HCT116 (cell line): ENCODE data around the gene CAPN13. TPM values are rescaled to one million over a fixed set of nuclear protein-coding genes. Genes with fewer than 3 reads are reported as not detected.

ENCODE experiments used
- ATAC-seq: fragments of 200-7000 bp; cut with Tn5 transposase; 2 replicates; pipeline ENCODE4 v1.9.1; 2020; ENCODE audit warnings: mild to moderate bottlenecking, moderate library complexity
- BruUV-seq: library from RNA; stranded (reverse); fragments of 400-500 nt; replicated peaks from 2 replicates; lab custom pipeline; 2021; lab: Mats Ljungman, UMichigan
- CTCF ChIA-PET: fragments of 300-600 bp; sonication (Branson Sonifier 250); formaldehyde crosslinking; loops from one replicate; lab custom pipeline; 2021; ENCODE audit warnings: antibody characterized with exemption; lab: Charles Lee
- POLR2A ChIA-PET: fragments of 300-600, 350-600 bp; sonication (Branson Sonifier 250); formaldehyde crosslinking; loops from one replicate; lab custom pipeline; 2021; ENCODE audit warnings: antibody characterized with exemption; lab: Charles Lee
- RAD21 ChIA-PET, 2 experiments: fragments of 300-600 bp; sonication (Branson Sonifier 250); formaldehyde crosslinking; loops; one replicate each; lab custom pipeline; 2023; ENCODE audit warnings: low total read pairs in 2 of 2; ENCODE audit not compliant: uncharacterized antibody in 2 of 2, unreplicated experiment in 2 of 2, low non-redundant PET in 1 of 2; lab: Charles Lee
- DNase-seq: peaks from one replicate; pipeline ENCODE4 v3.0.0-alpha.2; 2010; ENCODE audit warnings: low read depth, low spot score
- H2AFZ ChIP-seq: fragments of 200-600 bp; shearing (Covaris generic), sonication (generic); 2 replicates; pipeline ENCODE4 v1.6.1; 2017; ENCODE audit warnings: low read depth, mixed run types, mixed read lengths, antibody characterized with exemption, low read length; ENCODE audit not compliant: poor library complexity, severe bottlenecking
- H3K27ac ChIP-seq: 2 replicates; pipeline ENCODE4 v1.5.1; 2012; ENCODE audit warnings: low read depth, low read length
- H3K27me3 ChIP-seq: fragments of 200-600 bp; sonication (generic); 2 replicates; pipeline ENCODE4 v1.6.1; 2016; ENCODE audit warnings: mixed run types, low read length, mixed read lengths; ENCODE audit not compliant: insufficient read depth
- H3K36me3 ChIP-seq, 2 experiments: fragments of 200-500 bp in 1 of 2; fragments of 200-600 bp in 1 of 2; sonication (Bioruptor generic) in 1 of 2; sonication (generic) in 1 of 2; 2 replicates each; pipeline versions ENCODE4 v1.5.1 to v1.6.1; 2014 to 2016; ENCODE audit warnings: low read length in 2 of 2, inconsistent platforms in 1 of 2, mixed read lengths in 1 of 2, mixed run types in 1 of 2; ENCODE audit not compliant: insufficient read depth in 2 of 2, control insufficient read depth in 1 of 2
- H3K4me1 ChIP-seq, 2 experiments: fragments of 200-600 bp in 1 of 2; sonication (generic) in 1 of 2; 2 replicates each; pipeline versions ENCODE4 v1.5.1 to v1.6.1; 2012 to 2017; ENCODE audit warnings: low read length in 2 of 2, inconsistent platforms in 1 of 2, mild to moderate bottlenecking in 1 of 2, mixed read lengths in 1 of 2, mixed run types in 1 of 2, moderate library complexity in 1 of 2; ENCODE audit not compliant: insufficient read depth in 2 of 2, control insufficient read depth in 1 of 2
- H3K4me2 ChIP-seq: fragments of 200-600 bp; sonication (generic); 2 replicates; pipeline ENCODE4 v1.6.1; 2017; ENCODE audit warnings: mixed run types, low read length, mixed read lengths
- H3K4me3 ChIP-seq, 2 experiments: fragments of 200-600 bp in 1 of 2; sonication (generic) in 1 of 2; replicated peaks in 1 of 2; 2 replicates each; pipeline ENCODE4 v1.5.1; 2011 to 2016; ENCODE audit warnings: low read length in 2 of 2, control low read depth in 1 of 2, low read depth in 1 of 2, mild to moderate bottlenecking in 1 of 2, mixed read lengths in 1 of 2, mixed run types in 1 of 2
- H3K79me2 ChIP-seq: fragments of 200-600 bp; sonication (generic); 2 replicates; pipeline ENCODE4 v1.6.1; 2017; ENCODE audit warnings: mild to moderate bottlenecking, mixed run types, low read length, moderate library complexity, mixed read lengths; ENCODE audit not compliant: insufficient read depth
- H3K9ac ChIP-seq: fragments of 200-600 bp; sonication (generic); 2 replicates; pipeline ENCODE4 v1.6.1; 2016; ENCODE audit warnings: low read length, mixed read lengths
- H3K9me2 ChIP-seq: fragments of 200-600 bp; sonication (generic), shearing (Covaris generic); 2 replicates; pipeline ENCODE4 v1.6.1; 2017; ENCODE audit warnings: mixed run types, mild to moderate bottlenecking, moderate library complexity; ENCODE audit not compliant: insufficient read depth
- H3K9me3 ChIP-seq, 2 experiments: fragments of 200-500 bp in 1 of 2; fragments of 200-600 bp in 1 of 2; sonication (Bioruptor generic) in 1 of 2; sonication (generic) in 1 of 2; 2 replicates each; pipeline ENCODE4 v1.6.1; 2014 to 2017; ENCODE audit warnings: low read length in 2 of 2, mixed read lengths in 2 of 2, inconsistent platforms in 1 of 2, low read depth in 1 of 2, mild to moderate bottlenecking in 1 of 2, mixed run types in 1 of 2, moderate library complexity in 1 of 2; ENCODE audit not compliant: control insufficient read depth in 1 of 2, insufficient read depth in 1 of 2
- H4K20me1 ChIP-seq: fragments of 200-600 bp; sonication (generic), shearing (Covaris generic); 2 replicates; pipeline ENCODE4 v1.6.1; 2017; ENCODE audit warnings: mixed run types, mild to moderate bottlenecking, moderate library complexity; ENCODE audit not compliant: insufficient read depth
- ATF3 ChIP-seq: IDR thresholded peaks from 2 replicates; pipeline ENCODE4 v1.6.1; 2012
- CBX3 ChIP-seq: IDR thresholded peaks from 2 replicates; pipeline ENCODE4 v1.6.1; 2012; ENCODE audit warnings: low read depth
- CEBPB ChIP-seq: IDR thresholded peaks from 2 replicates; pipeline ENCODE4 v1.6.1; 2012; ENCODE audit warnings: low read depth
- CTCF ChIP-seq, 3 experiments: fragments of 200-600 bp in 1 of 3; sonication (generic) in 1 of 3; IDR thresholded peaks in 2 of 3; conservative IDR thresholded peaks in 1 of 3; 2 replicates each; pipeline ENCODE4 v1.5.1; 2012 to 2017; ENCODE audit warnings: low read depth in 2 of 3, low read length in 2 of 3, antibody characterized with exemption in 1 of 3, borderline replicate concordance in 1 of 3, control low read depth in 1 of 3, mild to moderate bottlenecking in 1 of 3, mixed read lengths in 1 of 3, mixed run types in 1 of 3, moderate library complexity in 1 of 3; ENCODE audit not compliant: insufficient read depth in 1 of 3
- EZH2phosphoT487 ChIP-seq: fragments of 200-600 bp; IDR thresholded peaks from 2 replicates; pipeline ENCODE4 v1.6.1; 2018; ENCODE audit warnings: antibody characterized with exemption, borderline replicate concordance
- FOSL1 ChIP-seq: IDR thresholded peaks from 2 replicates; pipeline ENCODE4 v1.6.1; 2012; ENCODE audit warnings: low read depth
- JUND ChIP-seq: IDR thresholded peaks from 2 replicates; pipeline ENCODE4 v1.6.1; 2012
- MAX ChIP-seq: IDR thresholded peaks from 2 replicates; pipeline ENCODE4 v1.6.1; 2012
- POLR2AphosphoS5 ChIP-seq: IDR thresholded peaks from 2 replicates; pipeline ENCODE4 v1.6.1; 2011; ENCODE audit warnings: mild to moderate bottlenecking, low read depth, low read length, moderate library complexity
- SP1 ChIP-seq: IDR thresholded peaks from 2 replicates; pipeline ENCODE4 v1.6.1; 2012; ENCODE audit warnings: low read depth
- SRF ChIP-seq: IDR thresholded peaks from 2 replicates; pipeline ENCODE4 v1.6.1; 2012; ENCODE audit warnings: low read depth
- YY1 ChIP-seq: IDR thresholded peaks from 2 replicates; pipeline ENCODE4 v1.6.1; 2011; ENCODE audit warnings: low read length, low read depth, moderate library complexity, mild to moderate bottlenecking; ENCODE audit not compliant: insufficient replicate concordance; ENCODE audit errors: extremely low read depth
- ZNF274 ChIP-seq: fragments of 200-500 bp; sonication (Bioruptor generic); IDR thresholded peaks from 2 replicates; pipeline ENCODE4 v1.6.1; 2014; ENCODE audit warnings: mild to moderate bottlenecking, low read depth, low read length, inconsistent platforms
- intact Hi-C: fragments of 100-400 bp; cut with micrococcal nuclease; formaldehyde crosslinking; loops from 2 replicates; pipeline ENCODE4 v1.10.0; 2022
- total RNA-seq: library from RNA; stranded (reverse); gene quantifications from one replicate; pipeline ENCODE4 v1.2.1, GENCODE V29; 2021; ENCODE audit not compliant: unreplicated experiment

The CAPN13 gene
- total RNA-seq, 1 experiment from 2014 or later = 0.25 TPM

GRCh38 chr2:30765876-30766470 lies 41.3 kb downstream of the CAPN13 start:
- intact Hi-C loops = no loop called here
- ChIA-PET CTCF (no interaction called here), RAD21 (no interaction called here), POLR2A (no interaction called here)
- no peak for ATAC-seq
- no peak for DNase-seq
- no peaks in the 10 kb centered on the region for H3K4me1 ChIP-seq
- no peak for TF ChIP-seq FOSL1
- TF ChIP-seq POLR2AphosphoS5 = no peak
- no peak for TF ChIP-seq CEBPB
- TF ChIP-seq SRF = no peak
- TF ChIP-seq YY1 = no peak
- TF ChIP-seq EZH2phosphoT487 = no peak
- TF ChIP-seq CBX3 = no peak
- TF ChIP-seq ZNF274 = no peak
- no peak for TF ChIP-seq SP1
- H3K9ac ChIP-seq = no peak overlapping the region
- no peaks in the 10 kb centered on the region for H3K9me2 ChIP-seq
- no TSS peak for BruUV-seq
- no peak overlapping the region for H3K27ac ChIP-seq
- no peak overlapping the region for H3K4me3 ChIP-seq
- no peaks in the 10 kb centered on the region for H3K79me2 ChIP-seq
- H3K36me3 ChIP-seq = no peaks in the 10 kb centered on the region
- no peaks in the 10 kb centered on the region for H3K9me3 ChIP-seq
- H4K20me1 ChIP-seq = no peaks in the 10 kb centered on the region
- no peak overlapping the region for H3K4me2 ChIP-seq
- H2AFZ ChIP-seq = no peak overlapping the region
- H3K27me3 ChIP-seq = peaks cover 62% of the 10 kb centered on the region

GRCh38 chr2:30765191-30765590 lies 42.1 kb downstream of the CAPN13 start:
- ATAC-seq (no peak), DNase-seq (no peak)
- intact Hi-C loops = no loop called here
- Histone ChIP-seq H3K79me2 (no peaks in the 10 kb centered on the region), H3K4me3 (no peak overlapping the region), H3K9ac (no peak overlapping the region), H3K27me3 (peaks cover 63% of the 10 kb centered on the region), H3K9me3 (no peaks in the 10 kb centered on the region), H3K4me1 (no peaks in the 10 kb centered on the region), H3K27ac (no peak overlapping the region), H2AFZ (no peak overlapping the region), H3K4me2 (no peak overlapping the region), H3K9me2 (no peaks in the 10 kb centered on the region), H3K36me3 (no peaks in the 10 kb centered on the region), H4K20me1 (no peaks in the 10 kb centered on the region)
- no peak for TF ChIP-seq CEBPB
- TF ChIP-seq ATF3 = no peak
- TF ChIP-seq CTCF (IDR thresholded peaks at IDR 0.05 in 2 of 3, conservative IDR thresholded peaks at IDR 0.05 in 1 of 3; ENCODE audit: borderline replicate concordance in 1 of 3, insufficient read depth in 1 of 3, low read depth in 2 of 3, low read length in 2 of 3) = no peak
- no peak for TF ChIP-seq MAX
- TF ChIP-seq SP1 = no peak
- no peak for TF ChIP-seq JUND
- POLR2A ChIA-PET = no interaction called here
- RAD21 ChIA-PET = no interaction called here
- BruUV-seq = no TSS peak
- CTCF ChIA-PET = no interaction called here
